Glutamatergic neuron (in vitro differentiated cells): Measurements from ENCODE around the gene STAT5A. TPM values are rescaled to one million over a fixed set of nuclear protein-coding genes. Genes with fewer than 3 reads are reported as not detected.
A peak's percentile ranks its signal among the peaks of the same experiment; 100 is the strongest.

Source experiments
- DNase-seq: peaks from one replicate; pipeline ENCODE4 v3.0.0; 2022
- H3K27ac Mint-ChIP-seq: one replicate; pipeline ENCODE4 v1.8.0; 2020; ENCODE audit warnings: mild to moderate bottlenecking, mixed read lengths, inconsistent platforms; ENCODE audit not compliant: unreplicated experiment
- H3K27me3 Mint-ChIP-seq: one replicate; pipeline ENCODE4 v1.8.0; 2020; ENCODE audit warnings: mild to moderate bottlenecking, moderate library complexity, mixed read lengths, inconsistent platforms; ENCODE audit not compliant: unreplicated experiment
- H3K36me3 Mint-ChIP-seq: one replicate; pipeline ENCODE4 v1.8.0; 2020; ENCODE audit warnings: mild to moderate bottlenecking, mixed read lengths, inconsistent platforms; ENCODE audit not compliant: unreplicated experiment
- H3K4me1 Mint-ChIP-seq: one replicate; pipeline ENCODE4 v1.8.0; 2020; ENCODE audit warnings: mild to moderate bottlenecking, low read depth, mixed read lengths, inconsistent platforms; ENCODE audit not compliant: unreplicated experiment
- H3K4me3 Mint-ChIP-seq: one replicate; pipeline ENCODE4 v1.8.0; 2020; ENCODE audit warnings: mild to moderate bottlenecking, mixed read lengths, inconsistent platforms; ENCODE audit not compliant: unreplicated experiment
- H3K9me3 Mint-ChIP-seq: one replicate; pipeline ENCODE4 v1.8.0; 2020; ENCODE audit warnings: mild to moderate bottlenecking, moderate library complexity, mixed read lengths, inconsistent platforms; ENCODE audit not compliant: unreplicated experiment
- total RNA-seq: library from RNA; stranded (reverse); fragmentation: NEBNext Ultra II Directional; extraction: Animal tissue kit (Norgen Biotek cat#: 25700); gene quantifications from one replicate; pipeline ENCODE4 v1.2.1, GENCODE V29; 2021; ENCODE audit not compliant: unreplicated experiment
- TF ChIP-seq, protein P1 (sequence below): fragments of 200-600 bp; sonication (generic); IDR thresholded peaks from one replicate; pipeline ENCODE4 v1.5.0; 2021; ENCODE audit not compliant: partially characterized antibody, unreplicated experiment

The STAT5A gene
- total RNA-seq, 1 donor from 2014 or later = 3.4 TPM

DNA sequence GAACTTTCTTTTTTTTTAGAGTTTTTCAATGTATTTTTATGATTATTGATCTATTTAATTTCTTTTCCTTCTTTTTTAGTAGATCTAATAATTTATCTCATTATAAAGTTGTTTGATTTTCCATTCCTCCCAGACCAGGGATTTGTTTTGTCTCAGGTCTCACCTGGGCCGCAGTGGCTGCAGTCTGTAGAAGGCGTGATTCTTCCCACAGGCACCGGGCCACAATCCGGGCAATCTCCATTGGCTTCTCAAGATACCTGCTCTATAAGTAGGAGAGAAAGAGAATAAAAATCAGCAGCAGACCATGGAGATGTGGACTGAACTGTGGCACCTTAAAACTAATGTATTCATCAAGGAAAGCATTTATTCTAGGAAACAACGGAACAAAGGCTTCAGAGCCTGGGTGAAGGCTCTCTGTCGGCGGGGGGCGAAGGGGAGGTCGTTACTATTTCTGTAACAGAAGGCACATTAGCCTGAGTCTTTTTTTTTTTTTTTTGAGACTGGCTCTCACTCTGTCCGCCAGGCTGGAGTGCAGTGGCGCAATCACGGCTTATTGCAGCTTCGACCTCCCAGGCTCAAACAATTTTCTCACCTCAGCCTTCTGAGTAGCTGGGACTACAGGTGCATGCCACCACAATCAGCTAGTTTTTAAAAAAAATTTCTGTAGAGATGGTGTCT lies 57.2 kb downstream of the STAT5A start:
- TF ChIP-seq, protein P1, sequence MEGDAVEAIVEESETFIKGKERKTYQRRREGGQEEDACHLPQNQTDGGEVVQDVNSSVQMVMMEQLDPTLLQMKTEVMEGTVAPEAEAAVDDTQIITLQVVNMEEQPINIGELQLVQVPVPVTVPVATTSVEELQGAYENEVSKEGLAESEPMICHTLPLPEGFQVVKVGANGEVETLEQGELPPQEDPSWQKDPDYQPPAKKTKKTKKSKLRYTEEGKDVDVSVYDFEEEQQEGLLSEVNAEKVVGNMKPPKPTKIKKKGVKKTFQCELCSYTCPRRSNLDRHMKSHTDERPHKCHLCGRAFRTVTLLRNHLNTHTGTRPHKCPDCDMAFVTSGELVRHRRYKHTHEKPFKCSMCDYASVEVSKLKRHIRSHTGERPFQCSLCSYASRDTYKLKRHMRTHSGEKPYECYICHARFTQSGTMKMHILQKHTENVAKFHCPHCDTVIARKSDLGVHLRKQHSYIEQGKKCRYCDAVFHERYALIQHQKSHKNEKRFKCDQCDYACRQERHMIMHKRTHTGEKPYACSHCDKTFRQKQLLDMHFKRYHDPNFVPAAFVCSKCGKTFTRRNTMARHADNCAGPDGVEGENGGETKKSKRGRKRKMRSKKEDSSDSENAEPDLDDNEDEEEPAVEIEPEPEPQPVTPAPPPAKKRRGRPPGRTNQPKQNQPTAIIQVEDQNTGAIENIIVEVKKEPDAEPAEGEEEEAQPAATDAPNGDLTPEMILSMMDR = no peak
- no peaks in the 10 kb centered on the region for H3K9me3 Mint-ChIP-seq
- H3K4me3 Mint-ChIP-seq = no peak overlapping the region
- H3K36me3 Mint-ChIP-seq = peaks cover 8% of the 10 kb centered on the region
- H3K27ac Mint-ChIP-seq = no peak overlapping the region
- peaks cover 10% of the 10 kb centered on the region for H3K4me1 Mint-ChIP-seq
- DNase-seq = no peak
- peaks cover 7% of the 10 kb centered on the region for H3K27me3 Mint-ChIP-seq

DNA sequence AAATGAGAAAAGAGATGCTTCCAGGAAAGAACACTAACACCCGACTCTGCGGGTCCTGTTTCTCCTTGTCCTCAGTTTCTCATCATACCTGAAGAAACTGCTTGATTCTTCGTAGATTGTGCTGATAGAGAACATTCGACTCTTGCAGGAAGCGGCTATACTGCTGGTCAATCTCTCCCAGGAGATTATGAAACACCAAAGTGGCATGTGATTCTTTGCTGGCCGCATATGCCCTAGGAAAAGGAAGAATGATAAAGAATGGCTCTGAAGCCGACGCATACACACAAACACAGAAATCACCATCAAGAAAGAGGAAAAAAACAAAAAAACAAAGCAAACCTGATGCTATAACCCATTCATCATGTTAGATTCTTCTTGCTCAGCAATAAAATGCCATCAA lies 58.2 kb downstream of the STAT5A start:
- peaks cover 3% of the 10 kb centered on the region for H3K36me3 Mint-ChIP-seq
- peaks cover 10% of the 10 kb centered on the region for H3K4me1 Mint-ChIP-seq
- DNase-seq = no peak
- no peaks in the 10 kb centered on the region for H3K9me3 Mint-ChIP-seq
- peaks cover 3% of the 10 kb centered on the region for H3K27me3 Mint-ChIP-seq
- no peak overlapping the region for H3K4me3 Mint-ChIP-seq
- no peak overlapping the region for H3K27ac Mint-ChIP-seq
- TF ChIP-seq, protein P1 = no peak

DNA sequence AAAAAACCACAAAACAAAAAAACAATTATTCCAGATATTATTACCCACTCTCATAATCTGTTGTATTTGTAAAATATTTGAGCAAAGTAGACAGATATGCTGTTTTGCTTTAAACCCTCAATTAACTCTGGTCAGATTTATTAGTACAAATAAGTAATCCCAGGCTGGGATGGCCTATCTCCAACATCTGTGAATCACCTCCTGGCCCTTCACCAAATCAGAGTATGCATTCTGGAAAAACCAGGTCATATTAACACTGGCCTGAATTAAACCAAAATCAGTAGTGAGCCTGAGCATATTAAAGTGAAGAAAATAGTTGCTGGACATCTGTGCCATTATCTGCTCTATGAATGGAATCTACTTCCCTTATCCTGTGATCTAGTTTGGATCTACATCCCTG lies 58.9 kb downstream of the STAT5A start:
- no peak overlapping the region for H3K4me3 Mint-ChIP-seq
- DNase-seq = no peak
- peaks cover 10% of the 10 kb centered on the region for H3K4me1 Mint-ChIP-seq
- H3K36me3 Mint-ChIP-seq = peaks cover 3% of the 10 kb centered on the region
- peak overlapping the region; percentile 50 for H3K27ac Mint-ChIP-seq
- H3K27me3 Mint-ChIP-seq = peaks cover 3% of the 10 kb centered on the region
- TF ChIP-seq, protein P1 = no peak
- no peaks in the 10 kb centered on the region for H3K9me3 Mint-ChIP-seq

DNA sequence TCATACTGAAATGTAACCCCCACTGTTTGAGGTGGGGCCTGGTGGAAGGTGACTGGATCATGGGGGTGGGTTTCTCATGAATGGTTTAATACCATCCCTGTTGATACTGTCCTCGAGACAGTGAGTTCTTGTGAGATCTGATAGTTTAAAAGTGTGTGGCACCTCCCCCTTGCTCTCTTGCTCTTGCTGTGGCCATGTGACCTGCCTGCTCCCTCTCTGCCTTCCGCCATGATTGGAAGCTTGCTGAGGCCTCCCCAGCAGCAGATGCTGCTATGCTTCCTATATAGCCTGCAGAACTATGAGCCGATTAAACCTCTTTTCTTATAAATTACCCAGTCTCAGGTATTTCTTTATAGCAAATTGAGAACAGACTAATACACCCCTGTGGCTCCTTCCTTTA lies 59.3 kb downstream of the STAT5A start:
- TF ChIP-seq, protein P1 = no peak
- DNase-seq = no peak
- Mint-ChIP-seq H3K27ac (peak overlapping the region; percentile 50), H3K27me3 (peaks cover 3% of the 10 kb centered on the region), H3K36me3 (peaks cover 3% of the 10 kb centered on the region), H3K4me3 (no peak overlapping the region), H3K4me1 (peaks cover 10% of the 10 kb centered on the region), H3K9me3 (no peaks in the 10 kb centered on the region)

DNA sequence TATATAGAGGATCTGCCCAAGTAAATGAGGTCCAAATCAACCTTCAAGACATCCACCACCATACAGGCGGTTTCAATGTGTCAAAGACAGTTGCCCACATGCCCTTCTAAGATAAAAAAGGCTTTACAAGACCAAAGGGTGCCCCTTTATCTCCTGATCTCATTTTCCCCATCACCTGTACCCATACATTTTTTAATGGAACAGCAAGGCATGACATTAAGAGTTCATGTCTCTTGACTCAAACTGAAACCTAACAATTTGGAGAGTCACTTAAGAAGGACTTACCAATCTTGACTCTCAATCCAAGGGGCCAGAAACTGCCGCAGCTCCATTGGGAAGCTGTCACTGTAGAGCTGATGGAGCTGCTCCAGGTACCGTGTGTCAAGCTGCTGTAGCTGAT lies 59.8 kb downstream of the STAT5A start:
- Mint-ChIP-seq H3K9me3 (no peaks in the 10 kb centered on the region), H3K36me3 (peaks cover 3% of the 10 kb centered on the region), H3K27ac (no peak overlapping the region), H3K4me1 (peaks cover 10% of the 10 kb centered on the region), H3K27me3 (peaks cover 3% of the 10 kb centered on the region), H3K4me3 (no peak overlapping the region)
- TF ChIP-seq, protein P1 = no peak
- no peak for DNase-seq
